Measurements from ENCODE around the gene HSD17B8.
A peak's percentile ranks its signal among the peaks of the same experiment; 100 is the strongest.

The HSD17B8 gene

DNA sequence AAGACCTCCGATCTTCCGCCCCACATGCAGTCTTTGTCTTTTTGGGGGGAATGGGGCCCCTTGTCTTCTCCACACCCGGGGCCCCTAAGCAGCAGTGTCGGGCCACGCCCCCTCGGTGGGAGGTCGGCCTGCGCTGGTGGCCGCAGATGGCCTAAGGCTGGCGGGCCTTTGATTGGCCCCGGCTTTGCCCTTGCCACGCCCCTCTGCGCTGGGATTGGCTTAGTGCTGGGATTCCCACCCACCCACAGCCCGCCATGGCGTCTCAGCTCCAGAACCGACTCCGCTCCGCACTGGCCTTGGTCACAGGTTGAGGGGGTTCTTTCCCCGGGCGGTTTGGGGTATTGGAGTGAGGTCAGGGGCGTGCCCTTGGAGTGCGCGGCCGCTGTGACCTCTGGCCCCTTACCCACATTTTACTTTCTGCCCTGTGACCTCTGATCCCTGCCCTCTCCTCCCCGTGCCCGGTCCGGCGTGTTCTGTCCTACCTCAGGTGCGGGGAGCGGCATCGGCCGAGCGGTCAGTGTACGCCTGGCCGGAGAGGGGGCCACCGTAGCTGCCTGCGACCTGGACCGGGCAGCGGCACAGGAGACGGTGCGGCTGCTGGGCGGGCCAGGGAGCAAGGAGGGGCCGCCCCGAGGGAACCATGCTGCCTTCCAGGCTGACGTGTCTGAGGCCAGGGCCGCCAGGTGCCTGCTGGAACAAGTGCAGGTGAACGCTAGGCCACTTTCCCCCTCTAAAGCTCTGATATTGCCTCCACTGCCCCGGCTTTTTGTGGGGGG, at the start of gene HSD17B8:
Gene HSD17B8, plus strand, starts transcription at position 241 of the 776 bp plus-strand sequence. Its CDS starts 14 bp downstream, at position 255.
- no peak for DNase-seq (ENCODE audit: low read depth)

DNA sequence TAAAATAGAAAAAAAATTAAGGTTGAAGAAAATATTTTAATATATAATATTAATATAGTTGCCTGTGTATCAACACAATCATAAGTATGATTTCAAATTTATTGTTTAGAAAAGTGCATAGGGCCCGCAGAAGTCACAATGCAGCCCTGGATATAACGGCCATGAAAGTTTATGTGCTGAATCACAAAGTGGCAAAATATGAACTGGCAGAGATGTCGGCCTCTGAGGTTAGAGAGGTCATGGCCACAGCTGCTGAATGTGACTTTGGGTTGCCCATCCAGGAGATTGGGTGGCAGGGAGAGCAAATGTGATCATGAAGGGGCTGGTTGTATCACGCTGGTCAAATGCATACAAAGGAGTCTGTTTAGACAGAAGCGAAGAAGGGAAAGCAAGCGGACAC, 47.9 kb upstream of the HSD17B8 start:
- no peak for DNase-seq (ENCODE audit: low read depth)

DNA sequence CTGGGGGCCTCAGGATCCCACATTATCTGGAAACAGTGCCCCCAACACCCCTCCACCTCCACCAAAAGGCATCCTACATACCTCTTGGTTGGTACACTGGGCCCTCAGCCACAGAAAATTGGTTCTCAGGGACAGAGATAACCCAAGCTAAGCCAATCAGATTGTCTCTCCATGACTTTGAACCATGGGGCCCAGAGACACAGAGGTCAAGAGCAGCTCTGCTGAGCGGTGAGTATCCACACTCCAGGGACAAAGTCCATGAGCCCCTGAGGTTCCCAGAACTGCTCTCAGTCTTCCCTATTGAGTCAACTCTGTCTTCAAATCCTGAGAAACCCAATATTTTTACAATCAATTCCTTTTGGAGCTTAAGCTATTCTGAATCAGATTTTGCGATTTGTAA, 47.5 kb upstream of the HSD17B8 start:
- DNase-seq (ENCODE audit: low read depth), result no peak

DNA sequence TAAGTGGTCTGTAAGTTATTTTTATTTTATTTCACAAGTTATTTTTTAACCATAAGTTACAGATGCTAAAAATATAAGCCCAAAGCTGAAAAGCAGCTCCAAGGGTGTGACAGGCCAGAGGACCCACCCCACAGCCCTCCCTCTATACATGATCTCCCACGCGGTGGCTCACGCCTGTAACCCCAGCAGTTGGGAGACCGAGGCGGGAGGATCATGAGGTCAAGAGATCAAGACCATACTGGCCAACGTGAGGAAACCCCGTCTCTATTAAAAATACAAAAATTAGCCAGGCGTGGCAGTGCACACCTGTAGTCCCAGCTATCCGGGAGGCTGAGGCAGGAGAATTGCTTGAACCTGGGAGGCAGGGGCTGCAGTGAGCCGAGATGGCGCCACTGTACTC, 44.4 kb upstream of the HSD17B8 start:
- DNase-seq (ENCODE audit: low read depth), result no peak

DNA sequence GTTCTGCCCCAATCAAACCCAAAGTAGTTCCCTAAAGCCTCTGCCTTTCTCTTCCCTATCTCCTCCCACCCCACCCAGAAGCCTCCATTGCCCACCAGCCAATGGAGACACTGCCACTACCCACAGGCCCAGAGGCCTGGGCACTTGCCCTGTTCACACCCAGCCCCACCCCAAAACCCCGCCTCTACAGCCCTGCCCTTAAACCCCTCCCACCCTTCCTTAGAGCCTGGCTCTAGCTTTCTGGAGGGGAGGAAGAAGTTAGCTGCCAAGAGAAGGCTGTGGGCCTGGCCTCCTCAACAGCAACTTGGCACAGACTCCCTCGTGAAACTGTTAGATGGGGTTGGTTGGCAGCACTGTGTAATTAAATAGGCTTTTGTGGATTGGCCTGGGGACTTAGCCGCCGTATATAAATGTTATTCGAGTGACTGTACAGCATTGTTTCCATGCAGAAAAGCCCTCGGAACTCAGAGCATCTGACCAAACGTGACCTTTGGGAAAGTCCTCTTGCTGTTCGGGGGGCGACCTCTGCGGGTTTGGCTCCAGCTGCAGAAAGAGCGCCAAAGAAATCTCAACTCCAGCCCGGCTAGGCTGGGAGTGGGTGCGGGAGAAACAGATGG, 43.6 kb upstream of the HSD17B8 start:
- peak; percentile 80 for DNase-seq (ENCODE audit: low read depth)

DNA sequence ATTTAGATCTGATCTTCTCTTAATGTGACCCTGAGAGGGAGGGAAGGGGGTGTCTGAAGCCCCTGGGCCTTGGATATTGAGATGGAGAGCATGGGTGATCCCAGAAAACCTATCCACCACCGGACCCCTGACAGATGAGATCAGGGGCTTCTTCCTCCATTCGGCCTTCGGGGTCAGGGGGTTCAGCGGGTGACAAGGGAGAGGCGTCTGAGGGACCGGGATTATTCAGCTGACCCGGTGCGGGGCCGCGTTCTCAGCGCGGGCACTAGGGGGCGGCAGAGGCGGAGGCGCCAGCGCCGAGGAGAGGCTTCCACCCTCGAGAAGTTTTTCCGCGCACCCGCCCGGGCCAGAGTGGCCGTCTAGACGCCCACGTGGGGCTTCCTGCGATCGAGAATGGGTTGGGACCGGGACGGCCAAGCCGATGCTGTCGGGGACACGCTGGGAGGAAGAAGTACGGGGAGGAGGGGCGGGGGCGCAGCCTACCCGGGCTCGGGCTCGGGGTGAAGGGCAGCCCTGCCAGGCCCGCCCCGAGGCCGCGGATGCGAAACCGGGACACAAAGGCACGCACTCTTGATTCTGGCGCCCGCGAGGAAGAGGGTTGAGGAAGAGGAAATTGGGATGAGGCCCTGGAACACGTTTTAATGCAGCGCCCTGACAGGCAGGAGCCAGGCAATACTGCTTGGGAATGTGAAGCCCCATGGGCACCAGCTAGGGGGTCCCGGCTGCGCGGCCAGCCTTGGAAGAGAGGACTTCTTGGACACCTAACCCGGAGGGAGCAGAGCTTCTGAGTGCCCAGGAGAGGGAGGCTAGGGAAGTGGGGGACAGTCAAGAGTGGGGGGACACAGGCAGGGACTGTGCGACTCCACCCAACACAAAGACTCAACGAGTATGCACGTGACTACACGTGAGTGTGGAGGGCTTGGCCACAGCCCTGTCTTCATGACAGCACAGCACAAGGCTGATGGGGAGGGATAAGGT, 42.8 kb upstream of the HSD17B8 start:
- DNase-seq (ENCODE audit: low read depth), result peak; percentile 23

DNA sequence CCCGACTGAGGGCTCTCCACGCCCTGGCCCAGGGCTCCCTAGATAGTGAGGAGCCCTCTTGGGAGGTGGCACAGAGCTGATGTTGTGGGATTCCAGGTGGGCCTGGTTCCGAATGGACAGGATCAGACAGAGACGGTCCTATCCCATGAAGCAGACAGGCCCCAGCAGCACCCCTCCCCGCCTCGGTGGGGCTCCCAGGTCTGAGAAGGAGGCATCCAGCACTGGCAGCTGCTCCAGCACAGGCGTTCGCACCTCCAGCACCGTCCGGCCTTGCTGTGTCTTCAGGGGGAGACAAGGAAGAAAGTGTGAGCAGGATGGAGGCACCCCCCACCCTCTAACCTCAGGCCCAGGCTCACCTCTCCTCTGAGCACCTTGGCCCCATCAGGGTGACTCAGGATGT, 40.9 kb upstream of the HSD17B8 start:
- DNase-seq (ENCODE audit: low read depth), result no peak

DNA sequence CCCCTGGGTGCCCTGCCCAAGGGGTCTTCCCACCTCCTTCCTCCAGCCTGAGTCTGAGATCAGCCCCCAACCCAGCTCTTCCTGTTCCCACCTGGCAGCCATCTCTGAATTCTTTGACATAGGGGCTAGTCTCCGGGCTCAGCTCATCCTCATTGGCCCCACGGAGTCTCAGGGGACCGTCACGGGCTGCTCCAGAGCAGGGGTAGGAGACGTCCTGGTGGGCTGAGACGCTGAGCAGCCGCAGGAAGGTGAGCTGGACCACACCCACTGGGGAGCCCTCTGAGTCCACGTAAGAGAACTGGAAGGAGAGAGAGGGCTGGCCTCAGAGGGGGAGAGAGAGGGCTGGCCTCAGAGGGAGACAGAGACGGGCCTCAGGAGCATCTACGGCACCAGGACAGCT, 40.3 kb upstream of the HSD17B8 start:
- no peak for DNase-seq (ENCODE audit: low read depth)

DNA sequence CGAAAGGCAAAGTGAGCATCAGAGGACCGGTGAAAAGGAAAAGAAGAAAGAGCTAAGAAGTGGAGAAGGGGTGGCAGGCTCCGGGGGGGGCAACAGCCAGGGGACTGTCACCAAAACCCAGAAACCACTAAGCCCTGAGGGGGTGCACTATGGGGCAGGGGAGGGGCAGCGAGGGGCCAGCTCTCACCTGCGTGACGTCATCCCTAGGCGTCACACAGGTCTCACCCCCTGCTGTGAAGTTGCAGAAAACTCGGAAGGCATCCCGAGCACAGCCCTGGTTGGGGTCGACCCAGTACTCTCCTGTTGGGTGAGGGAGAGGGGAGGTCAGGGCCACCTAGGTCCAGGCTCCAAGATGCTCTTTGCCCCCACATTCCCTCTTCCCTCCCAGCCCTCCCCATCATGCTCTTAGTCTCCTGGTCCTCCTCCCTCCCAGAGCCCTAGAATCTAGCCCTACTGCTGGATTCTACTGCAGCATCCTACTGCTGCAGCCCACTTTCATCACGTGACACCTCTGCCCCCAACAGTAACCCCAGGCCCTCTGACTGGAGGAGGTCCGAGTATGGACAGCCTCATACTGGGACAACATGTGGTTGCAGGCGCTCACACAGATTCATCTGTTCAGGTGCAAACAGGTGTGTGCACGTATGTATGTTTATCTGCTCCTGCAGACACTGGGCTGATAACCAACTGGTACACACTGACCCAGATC, 39.6 kb upstream of the HSD17B8 start:
- no peak for DNase-seq (ENCODE audit: low read depth)

DNA sequence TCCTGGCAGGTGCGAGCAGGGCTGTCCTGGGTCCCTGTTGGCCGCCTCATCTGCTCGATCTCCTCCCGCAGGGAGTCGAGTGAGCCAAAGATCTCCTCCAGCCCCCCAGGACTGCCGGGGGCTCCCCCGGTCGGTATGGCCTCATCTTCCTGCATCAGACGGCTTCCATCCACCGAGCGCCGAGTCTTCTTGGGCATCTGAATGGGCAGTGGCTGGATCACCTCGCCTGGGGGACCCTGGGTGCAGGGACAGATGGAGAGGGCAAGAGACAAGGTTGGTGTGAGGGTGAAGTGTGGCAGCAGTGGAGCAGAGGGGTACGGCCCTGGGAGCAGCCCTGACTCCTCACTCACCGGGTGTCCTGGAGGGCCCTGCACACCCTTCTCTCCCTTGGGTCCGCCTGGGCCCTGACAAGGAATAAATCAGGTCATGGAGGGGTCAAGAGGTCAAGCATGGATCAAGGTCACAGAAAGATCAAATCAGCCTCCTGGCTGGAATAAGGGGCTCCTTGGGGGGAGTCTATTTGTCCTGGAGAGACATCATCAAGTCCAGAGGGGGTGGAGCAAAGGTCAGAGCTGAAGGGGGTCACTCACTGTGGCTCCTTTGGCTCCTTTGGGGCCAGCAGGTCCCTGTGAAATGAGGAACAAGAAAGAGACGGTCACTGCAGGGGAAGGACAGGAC, 38.7 kb upstream of the HSD17B8 start:
- no peak for DNase-seq (ENCODE audit: low read depth)

DNA sequence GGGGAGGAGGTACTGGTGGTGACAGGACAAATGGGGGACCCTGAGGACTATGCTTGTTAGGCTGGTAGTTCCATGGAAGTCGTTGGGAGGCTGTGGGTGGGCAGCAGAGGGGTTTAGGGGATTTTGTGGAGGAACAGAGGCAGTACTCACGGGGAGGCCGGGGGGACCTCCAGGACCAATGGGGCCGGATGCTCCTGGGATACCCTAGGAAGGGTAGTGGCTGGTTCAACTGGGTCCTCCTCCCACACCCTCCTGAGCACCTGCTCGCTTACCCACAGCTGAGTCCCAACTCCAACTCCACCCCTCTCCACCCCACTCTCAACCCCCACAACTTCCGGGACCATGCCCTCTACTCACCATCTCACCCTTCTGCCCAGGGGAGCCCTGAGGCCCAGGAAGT, 38.1 kb upstream of the HSD17B8 start:
- no peak for DNase-seq (ENCODE audit: low read depth)

DNA sequence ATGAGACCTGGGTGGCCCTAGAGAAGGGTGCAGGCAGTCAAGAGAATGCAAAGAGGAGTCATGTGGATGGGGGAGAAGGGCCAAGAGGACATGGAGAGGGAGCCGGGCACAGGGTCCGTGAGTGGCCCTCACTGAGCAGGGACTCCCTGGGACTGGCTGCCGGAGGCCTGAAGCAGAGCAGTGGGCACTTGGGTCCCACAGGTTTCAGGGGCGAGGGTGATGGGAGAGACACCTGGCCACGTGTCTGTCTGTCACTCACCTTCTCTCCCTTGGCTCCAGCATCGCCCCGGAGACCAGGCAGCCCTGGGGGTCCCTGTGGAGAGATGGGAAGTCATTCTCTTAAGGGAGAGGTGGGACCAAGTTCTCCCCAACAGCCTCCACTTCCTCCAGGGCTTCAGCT, 37.6 kb upstream of the HSD17B8 start:
- DNase-seq (ENCODE audit: low read depth), result no peak

DNA sequence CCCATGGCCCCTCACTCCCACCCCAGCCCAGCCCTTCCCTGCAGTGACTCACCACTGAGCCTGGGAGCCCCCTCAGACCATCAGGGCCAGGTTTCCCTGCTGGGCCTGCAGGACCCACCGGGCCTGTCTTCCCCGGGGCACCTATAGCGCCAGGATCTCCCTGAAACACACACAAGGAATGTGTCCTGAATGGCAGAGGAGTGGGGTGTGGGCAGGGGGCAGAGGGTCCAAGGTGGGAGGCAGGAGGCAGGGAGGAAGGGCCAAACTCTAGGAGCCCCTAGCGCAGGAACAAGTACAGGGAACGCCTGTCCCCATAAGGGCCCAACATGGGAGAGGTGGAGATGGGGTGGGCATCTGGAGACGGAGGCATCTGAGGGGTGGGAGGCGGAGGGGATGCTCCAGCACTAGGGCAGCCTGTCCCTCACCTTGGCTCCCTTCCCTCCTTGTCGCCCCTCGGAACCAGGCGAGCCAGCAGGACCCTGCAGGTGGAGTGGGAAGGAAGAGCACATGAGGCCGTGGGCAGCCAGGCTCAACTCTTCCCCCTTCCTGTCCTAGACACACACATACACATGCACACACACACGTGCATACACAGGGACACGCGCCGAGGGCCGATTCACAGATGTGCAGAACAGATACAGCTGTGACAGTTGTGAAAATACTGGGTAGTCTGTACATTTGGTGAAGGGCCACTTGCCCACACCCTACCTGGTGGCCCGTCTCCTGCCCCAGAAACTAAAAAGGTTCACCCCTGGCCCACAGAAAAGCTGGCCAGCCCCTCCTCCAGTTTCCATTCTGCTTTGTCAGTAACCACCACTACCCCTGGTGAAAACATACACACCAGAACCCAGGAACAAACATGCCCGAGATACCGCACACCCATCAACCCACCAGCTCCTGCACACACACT, 36.8 kb upstream of the HSD17B8 start:
- no peak for DNase-seq (ENCODE audit: low read depth)

DNA sequence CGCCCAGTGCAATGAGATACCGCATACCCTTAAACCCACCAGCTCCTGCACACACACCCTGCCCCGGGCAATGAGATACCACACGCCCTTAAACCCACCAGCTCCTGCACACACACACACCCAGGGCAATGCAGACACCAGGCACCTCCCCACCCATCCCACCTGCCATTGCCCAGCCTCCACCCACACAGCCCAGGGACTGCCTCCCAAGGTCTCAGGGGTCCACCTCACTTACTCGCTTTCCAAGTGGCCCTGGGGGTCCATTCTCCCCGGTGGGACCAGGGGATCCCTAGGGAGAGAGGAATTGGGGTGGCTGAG, 36.2 kb upstream of the HSD17B8 start:
- DNase-seq (ENCODE audit: low read depth), result no peak

DNA sequence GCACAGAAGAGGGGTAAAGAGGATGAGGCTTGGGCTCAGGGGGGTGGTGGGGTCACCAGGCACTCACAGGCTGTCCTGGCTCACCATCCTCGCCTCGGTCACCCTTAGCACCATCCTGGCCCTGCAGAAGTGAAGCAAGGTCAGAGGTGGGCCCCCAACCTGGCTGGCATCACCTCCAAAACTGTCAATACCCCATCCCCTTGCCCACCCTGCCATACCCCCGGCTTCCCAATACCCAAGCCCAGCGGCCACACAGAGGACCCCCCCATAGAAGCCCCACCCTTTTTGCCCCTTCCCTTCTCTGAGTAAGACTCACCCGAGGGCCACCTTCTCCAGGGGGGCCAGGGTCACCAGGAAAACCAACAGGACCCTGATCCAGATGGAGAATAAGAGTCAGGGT, 35.8 kb upstream of the HSD17B8 start:
- DNase-seq (ENCODE audit: low read depth), result no peak

DNA sequence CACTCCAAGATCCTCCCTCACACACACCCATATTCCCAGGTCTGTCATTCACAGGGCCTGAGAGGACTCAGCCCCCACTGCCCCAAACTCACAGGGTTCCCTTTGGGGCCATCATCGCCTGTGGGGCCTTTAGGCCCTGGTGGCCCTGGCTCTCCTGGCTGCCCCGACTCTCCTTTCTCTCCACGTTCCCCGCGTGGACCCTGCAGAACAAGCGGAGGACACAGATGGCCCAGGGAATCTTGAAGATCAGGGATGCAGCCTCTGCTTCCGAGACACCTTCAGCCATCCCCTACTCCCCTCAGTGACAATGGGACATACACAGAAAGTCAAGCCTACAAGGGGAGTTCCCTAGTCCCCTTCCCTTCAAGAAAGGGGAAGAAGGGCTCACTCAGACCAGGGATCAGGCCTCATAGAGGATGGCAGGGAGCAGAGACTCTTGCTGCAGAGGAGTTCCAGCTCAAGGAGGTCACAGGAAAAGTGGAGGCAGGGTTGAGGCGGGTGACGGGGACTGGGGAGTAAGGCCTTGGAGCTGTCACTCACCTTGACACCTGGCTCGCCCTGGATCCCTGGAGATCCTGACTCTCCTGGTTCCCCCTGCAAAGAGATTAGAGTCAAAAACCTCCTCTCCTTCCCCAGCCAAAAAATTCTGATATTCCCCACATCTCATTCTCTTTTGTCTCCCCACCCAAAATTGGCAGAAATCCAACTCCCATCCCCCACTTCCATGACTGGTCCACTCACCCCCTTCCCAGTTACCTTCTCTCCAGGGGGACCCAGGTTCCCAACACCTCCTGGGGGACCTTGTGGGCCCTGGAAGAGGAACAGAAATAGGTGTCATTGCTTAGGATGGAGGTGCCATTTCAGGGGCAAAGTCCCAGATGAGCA, 34.9 kb upstream of the HSD17B8 start:
- no peak for DNase-seq (ENCODE audit: low read depth)

DNA sequence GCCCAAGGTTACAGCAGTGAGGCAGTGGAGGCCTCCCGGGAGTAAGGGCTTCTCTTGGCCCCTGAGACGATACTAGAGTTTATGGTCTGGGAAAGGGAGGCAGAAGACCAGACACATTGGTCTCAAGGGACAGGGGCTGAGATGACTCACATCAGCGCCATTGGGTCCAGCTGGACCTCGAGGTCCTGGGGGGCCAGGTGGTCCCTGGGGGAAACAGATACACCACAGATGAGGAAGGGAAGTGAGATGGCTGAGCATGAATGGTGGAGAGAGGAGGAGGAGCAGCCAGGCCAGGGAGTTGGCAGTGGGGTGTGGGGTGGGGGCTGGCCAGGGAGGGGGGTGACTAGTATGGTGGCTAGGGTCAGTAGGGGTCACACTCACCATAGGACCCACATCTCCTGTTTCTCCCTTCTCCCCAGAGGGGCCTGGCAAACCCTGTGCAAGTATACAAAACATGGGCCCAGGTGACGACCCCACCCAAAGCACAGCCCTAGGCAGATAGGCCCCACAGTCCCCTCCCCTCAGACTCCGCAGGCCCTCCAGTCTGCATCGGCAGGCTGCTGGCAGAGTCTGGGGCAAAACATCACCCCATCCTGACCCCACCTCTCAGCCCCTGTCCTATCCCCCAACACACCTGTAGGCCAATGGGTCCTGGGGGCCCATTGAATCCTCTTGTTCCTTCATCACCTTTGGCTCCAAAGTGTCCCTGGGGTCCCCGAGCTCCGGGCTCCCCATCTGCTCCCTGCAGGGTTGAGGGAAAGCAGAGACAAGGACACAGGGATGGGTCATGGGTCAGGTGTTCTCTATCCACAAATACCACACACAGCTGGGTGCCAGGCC, 34.1 kb upstream of the HSD17B8 start:
- no peak for DNase-seq (ENCODE audit: low read depth)

DNA sequence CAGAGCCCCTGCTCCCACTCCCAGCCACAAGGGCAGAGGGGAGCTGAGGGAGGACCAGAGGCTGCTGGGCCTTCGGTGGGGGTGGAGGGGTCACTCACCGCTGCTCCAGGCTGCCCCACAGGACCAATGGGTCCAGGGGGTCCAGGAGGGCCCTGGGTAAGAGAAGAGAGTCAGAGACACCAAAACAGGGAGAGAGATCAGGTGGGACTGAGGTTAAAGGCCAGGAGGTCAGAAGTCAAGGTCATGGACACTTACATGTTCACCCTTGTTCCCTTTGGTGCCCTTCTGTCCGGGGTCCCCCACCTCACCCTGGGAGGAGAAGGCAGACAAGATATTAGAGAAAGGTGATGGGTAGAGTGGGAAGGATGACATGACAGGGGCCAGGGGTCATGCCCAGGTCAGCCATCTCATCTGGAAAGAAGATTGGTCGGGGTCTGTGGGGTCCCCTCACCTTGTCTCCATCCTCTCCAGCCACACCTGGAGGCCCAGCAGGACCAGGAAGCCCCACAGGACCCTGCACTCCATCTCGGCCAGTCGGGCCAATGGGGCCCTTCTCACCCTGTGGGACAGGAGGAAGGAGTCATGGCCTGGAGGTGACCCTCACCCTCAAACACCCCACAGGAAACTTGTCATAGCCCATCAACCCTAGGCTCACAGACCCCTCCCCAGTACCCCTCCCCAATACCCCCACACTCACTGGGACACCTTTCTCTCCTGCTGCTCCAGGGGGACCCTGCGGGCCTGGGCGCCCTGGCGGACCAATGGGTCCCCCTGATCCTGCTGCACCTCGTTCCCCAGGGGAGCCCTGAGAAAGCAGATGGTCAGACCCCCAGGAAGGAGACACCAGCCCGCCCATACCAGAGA, 33.2 kb upstream of the HSD17B8 start:
- DNase-seq (ENCODE audit: low read depth), result no peak

All from HS-5 (cell line).